IPS-NIHi11 (cell line): ENCODE data around the gene POC5.
A peak's percentile ranks its signal among the peaks of the same experiment; 100 is the strongest.
"Not testable (repeated sequence)": the region's sequence is repeated elsewhere in the genome, so short reads cannot be mapped to it uniquely, and the experiment has no call there.

ENCODE experiments used
- DNase-seq: peaks from one replicate; pipeline ENCODE4 v3.0.0; 2012; ENCODE audit warnings: mixed read lengths, low spot score

POC5 gene, protein sequence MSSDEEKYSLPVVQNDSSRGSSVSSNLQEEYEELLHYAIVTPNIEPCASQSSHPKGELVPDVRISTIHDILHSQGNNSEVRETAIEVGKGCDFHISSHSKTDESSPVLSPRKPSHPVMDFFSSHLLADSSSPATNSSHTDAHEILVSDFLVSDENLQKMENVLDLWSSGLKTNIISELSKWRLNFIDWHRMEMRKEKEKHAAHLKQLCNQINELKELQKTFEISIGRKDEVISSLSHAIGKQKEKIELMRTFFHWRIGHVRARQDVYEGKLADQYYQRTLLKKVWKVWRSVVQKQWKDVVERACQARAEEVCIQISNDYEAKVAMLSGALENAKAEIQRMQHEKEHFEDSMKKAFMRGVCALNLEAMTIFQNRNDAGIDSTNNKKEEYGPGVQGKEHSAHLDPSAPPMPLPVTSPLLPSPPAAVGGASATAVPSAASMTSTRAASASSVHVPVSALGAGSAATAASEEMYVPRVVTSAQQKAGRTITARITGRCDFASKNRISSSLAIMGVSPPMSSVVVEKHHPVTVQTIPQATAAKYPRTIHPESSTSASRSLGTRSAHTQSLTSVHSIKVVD

DNA sequence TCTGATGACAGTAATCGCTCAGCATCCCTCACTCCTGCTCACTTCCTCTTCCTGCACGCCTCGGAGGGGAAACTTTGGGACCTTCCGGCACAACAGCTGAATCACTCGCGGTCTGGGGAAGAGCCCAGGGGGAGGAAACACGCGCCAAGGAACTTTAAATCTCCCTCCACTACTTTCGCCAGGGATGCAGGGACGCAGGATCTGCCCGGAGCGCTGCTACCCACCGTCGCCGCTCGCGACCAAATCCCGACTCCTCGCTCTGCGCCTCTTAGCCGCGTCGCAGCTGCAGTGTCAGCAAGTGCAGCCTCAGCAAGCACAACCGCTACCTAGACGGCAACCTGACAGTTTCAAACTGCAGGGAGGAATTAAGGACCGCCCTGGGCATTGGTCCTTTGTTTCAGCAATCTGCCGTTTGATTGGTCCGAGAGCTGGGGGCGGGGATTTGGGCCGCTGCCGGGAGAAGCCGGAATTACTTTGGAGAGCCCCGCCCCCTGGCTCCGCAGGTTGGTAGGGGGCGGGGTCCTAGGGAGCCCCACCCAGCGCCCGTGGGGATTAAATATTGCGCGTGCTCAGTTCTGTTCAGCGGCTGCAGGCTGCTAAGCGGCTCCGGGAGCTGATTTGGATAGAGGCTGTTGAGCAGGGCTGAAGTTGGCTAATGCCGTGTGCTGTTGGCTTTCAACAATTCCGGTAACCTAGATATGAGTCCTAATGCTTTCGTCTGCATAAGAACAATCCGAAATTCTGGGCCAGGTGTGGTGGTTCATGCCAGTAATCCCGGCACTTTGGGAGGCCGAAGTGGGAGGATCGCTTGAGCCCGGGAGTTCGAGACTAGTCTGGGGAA lies at the start of gene POC5:
Gene POC5, minus strand, starts transcription at position 356 of the 841 bp plus-strand sequence. CDS start 4,500 bp downstream, outside the sequence.
- peak; percentile 97 for DNase-seq

DNA sequence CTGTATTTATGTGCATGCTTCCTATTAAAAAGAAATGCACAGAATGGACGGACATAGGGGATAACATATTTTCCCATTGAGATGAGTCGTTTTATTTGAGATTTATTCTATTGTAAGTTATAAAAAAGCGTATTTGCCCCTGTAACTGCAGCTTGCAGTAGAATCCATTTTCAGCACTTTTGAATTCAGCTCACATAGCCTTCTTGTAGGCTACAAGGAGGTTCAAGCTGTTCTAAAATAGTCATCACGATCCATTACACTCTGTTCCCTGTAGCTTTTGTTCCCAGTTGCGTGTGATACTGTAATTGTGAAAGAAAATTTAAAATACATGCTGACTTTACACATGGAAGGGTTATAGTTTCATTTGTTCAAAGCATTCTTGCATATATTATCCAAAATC lies 40.9 kb upstream of the POC5 start:
- DNase-seq, result no peak

DNA sequence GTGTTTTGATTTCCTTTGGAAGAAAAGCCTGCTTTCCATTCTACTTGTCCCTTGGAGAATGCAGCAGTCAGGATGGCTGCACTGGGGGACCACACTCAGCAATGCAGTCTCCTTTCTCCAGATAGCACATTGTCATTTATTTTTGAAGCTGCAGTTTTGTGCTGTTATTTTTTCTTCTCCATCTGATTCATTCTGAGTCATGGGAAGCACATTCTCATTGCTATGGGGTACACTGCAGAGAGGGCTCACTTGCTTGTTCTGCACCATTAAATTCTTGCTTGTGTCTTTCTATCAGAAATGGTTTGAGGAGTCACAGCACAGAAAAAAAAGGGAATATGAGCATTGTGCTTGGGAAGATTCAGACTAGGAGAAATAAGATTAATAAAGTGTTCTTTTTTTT lies 39.7 kb upstream of the POC5 start:
- no peak for DNase-seq

DNA sequence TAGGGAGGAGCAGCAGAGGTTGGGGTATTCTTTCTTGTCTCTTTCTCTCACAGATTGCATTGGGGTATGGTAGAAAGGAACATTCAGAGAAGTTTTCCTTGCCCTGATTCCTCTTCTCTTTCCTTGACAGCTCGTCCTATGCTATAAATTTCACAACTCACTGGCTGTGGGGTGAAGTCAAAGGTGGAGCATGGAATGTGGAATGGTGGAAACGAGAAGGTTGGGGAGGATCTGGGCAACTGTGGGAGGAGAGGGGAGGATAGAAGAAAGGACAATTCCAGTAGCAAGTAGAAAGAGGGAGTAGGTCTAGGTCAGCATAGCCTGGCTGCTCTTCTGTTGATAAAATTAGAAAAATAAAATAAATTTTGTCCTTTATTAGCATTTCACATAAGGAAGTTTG lies 39.0 kb upstream of the POC5 start:
- no peak for DNase-seq

DNA sequence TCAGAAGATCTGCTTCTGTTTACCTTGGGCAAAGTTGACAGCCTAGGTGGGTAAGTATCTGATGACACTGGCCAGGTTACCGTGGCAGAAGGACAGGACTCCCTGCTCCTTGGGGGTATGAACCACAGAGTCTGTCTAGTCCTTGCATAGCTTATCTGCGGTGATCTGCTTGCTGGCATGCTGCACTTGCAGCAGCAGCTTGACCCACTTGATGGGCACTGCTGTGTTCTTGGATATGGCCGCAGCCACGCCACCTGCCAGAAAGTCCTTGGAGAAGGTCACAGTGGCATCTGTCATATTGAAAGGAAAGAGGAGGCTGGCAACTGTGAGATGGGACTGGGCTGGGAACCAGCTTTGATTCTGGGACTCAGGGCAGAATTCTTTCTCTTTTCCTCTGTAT lies 35.9 kb upstream of the POC5 start:
- DNase-seq, result no peak

DNA sequence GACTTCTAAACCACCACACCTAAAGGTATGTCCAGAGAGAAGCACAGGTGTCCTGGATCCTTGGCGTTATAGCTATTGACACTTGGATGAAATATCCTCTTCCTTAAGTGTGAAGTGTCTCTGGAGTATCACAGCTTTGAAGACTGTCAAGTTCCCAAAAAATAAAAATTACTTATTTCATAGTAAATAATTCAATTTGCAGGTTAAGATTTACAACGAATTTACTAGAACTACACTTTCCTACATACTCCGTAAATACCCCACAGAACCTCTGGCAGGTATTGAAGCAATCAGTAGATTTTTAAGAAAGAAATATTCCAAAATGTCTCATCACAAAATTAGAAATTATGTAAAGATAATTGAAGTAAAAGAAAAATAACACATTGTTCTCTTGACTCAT lies 27.1 kb upstream of the POC5 start:
- DNase-seq, result no peak

DNA sequence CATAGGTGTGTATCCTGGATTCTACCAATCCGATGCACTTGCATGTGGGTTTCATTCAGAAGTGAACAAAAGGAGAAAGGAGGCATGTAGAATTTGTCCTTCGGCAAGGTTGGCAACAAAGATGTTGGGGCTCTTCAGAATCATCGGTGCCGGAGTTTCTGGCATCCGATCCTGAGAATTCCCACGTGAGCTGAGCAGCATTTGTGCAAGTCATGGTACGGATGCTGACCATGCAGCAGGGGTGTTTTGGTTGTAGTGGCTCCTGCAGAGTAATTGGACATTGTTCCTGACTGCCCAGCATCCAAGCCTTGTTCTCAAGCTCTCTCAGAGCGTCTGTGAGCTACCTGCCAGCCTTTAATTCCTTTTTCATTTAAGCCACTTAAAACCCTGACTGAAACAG lies 19.0 kb upstream of the POC5 start:
- DNase-seq, result no peak

DNA sequence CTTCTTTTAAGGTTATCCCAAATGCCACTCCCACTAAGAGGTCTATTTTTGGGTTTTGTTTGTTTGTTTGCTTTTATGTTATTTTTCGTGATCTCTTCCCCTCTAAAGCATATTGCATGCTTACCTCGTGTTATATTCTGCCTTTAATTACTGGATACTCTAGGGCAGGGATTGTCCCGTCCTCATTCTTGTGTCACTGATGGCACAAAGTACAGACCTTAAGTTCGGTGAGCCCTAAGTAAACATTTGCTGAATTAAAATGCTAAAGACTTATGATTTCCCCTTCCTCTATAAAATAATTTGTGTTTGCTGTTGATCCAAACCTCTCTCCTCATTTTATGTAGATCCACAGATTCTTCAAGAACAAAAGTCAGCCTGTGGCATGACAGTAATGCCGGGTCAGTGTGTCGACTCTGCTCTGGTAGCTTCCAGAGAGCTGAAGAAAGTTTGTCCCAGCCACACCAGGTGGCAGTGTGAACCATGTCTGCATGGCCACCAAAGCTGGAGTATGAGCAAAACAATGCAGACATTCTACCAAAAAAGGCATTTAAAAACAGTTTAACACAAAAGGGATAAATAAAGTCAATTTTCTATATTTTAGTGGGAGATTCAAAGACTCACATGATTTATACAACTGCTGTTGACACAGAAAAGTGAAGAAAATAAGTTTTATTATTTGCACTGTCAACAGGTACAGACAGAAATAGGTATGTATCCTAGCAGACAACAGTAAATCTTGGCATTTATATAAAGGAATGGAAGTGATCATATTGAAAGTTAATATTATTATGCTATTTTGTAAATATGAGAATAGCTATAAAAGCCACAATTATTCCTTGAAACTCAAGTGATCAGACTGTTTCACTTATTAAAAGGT lies 17.9 kb upstream of the POC5 start:
- peak; percentile 42 for DNase-seq

DNA sequence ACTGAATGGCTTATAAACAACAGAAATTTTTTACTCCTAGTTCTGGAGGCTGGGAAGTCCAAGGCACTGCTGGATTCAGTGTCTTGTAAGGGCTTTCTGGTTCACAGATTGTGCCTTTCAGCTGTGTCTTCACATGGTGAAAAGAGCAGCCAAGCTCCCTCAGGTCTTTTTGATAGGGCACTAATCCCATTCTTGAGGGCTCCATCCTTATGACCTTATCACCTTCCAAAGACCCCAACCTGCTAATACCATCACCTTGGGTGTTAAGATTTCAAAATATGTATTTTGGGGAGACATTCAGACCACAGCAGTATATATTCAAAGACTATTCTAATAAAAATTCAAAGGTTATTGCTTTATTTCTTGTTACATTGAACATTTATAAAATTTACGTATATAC lies 16.5 kb upstream of the POC5 start:
- no peak for DNase-seq

DNA sequence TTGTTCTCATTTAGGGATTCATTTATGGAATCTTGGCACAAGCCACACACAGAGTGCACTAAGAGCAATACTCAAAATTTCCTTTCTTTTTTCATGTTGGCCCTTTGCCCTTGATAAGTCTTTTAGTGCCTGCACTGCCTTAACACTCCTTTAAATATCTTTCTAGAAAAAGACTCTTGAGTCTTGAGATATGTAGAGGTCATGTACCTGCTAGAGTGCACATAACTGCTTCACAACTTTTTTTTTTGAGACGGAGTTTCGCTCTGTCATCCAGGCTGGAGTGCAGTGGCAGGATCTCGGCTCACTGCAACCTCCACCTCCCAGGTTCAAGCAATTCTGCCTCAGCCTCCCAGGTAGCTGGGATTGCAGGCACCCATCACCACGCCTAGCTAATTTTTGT lies 14.3 kb upstream of the POC5 start:
- DNase-seq, result not testable (repeated sequence)

DNA sequence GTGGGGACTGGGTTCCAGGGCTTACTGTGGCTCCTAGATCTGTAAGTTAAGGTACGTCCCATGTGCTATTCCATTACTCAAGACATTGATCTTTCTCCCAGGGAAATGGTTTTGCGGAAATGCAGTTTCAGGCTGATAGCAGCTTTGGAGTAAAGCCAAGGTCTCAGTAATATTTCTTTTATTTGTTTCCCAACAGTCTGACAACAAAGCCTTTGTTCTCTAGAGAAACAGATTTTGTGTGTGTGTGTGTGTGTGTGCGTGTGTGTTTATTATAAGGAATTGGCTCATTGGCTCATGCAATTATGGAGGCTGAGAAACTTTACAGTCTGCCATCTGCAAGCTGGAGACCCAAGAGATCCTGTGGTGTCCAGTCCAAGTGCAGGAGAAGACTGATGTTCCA lies 12.1 kb upstream of the POC5 start:
- DNase-seq, result no peak

DNA sequence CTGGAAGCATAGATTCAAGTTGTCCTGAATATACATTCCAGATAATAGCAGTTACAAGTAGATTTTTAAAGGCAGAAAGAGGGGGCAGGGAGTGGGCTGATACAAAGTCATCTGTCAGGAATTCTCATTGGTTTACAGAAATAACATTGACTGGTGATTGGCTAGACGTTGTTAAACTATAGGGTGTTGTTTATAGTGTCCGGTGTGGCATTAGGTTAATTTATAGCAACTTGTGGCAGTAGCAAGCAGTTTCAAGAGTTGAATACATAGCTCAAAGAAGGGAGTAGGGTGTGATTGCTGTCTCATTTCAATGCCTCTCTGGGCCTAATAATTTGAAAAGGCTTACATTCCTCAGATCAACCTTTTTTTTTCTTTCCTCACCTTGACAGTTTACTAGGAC lies 10.7 kb upstream of the POC5 start:
- no peak for DNase-seq

DNA sequence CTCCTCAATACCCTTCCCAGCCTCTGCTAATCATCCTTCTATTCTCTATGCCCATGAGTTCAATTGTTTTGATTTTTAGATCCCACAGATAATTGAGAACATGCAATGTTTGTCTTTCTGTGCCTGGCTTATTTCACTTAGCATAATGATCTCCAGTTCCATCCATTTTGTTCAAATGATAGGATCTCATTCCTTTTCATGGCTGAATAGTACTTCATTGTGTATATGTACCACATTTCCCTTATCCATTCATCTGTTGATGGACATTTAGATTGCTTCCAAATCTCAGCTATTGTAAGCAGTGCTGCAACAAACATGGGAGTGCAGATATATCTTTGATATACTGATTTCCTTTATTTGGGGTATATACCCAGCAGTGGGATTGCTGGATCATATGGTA lies 9.0 kb upstream of the POC5 start:
- DNase-seq, result not testable (repeated sequence)

DNA sequence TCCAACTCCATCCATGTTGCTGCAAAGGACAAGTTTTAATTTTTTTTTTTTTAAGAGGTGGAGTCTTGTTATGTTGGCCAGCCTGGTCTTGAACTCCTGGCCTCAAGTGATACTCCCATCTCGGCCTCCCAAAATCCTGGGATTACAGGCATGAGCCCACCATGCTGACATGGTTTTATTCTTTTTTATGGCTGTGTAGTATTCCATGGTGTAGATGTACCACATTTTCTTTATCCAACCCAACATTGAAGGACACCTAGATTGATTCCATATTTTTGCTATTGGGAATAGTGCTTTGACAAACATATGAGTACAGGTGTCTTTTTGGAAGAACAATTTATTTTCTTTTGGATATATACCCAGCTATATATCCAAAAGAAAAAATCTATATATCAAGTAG lies 6.1 kb upstream of the POC5 start:
- DNase-seq, result no peak

DNA sequence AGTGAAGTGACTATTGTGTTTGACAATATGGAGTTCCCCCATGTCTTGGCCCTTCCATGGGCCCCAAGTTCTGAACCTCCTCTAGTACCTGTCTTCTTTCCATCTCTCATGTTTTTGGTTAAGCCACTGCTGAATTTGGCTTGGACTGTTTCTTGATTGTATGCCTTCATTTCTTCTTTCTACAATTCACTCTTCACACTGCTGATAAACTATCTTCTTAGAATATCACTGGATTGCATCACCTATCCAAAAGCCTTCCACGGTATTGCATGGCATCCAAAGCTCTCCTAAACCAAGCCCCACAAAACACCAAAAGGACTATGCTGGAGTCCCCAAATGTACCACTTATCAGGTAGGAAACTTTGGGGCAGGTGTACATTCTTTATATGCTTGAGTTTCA lies 4.3 kb upstream of the POC5 start:
- DNase-seq, result no peak

DNA sequence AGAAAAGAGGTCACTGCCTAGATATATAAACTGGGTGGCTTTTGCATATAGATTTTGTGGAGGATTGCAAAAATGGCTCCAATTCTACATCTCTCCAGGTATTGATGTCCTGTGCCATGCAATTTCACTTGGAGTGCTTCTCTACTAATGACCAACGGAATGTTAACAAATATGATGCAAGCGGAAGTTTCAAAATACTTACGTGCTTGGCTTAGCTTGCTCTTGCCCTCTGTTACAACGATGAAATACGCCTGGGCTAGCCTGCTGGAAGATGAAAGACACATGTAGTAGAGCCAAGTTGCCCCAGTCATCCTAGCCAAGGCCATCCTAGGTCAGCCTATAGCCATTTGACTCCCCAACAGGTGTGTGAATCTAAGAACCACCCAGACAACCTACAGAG lies 3.6 kb upstream of the POC5 start:
- DNase-seq, result no peak

DNA sequence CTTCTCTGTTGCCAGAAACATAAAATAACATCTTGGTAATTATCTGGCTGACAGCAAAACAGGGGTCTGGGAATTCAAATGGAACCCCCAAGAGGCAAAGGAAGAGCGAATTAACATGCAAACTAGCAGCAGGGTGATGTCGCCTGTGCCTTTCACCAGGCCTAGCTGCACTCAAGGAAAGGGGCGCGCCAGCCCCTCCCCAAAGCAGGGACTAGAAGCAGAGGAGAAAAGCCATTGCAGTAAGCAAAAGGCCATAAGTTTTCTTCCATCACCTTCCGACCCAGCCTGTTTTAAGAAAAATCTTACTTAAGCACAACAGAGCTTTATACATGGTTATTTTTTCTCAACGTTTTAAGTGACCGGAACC lies 539 bp downstream of the POC5 start:
- DNase-seq, result peak; percentile 19

DNA sequence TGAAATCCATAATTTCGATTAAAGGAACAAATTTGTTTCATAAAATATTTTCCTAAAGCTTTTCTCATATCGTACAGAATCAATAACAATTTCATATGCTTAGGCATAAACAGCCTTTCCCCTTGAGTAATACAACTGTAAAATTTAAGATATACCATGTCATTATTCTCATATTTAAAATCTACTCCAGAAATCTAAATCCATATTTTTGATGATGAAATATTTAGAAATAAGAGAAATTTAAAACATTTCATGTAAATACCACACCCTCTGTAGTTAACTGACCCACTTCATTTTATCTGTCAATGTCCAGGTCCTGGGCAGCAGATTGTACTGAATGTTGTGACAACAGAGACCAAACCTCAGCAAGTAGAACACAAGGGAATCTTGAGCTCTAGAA lies 5.1 kb downstream of the POC5 start:
- DNase-seq, result no peak

DNA sequence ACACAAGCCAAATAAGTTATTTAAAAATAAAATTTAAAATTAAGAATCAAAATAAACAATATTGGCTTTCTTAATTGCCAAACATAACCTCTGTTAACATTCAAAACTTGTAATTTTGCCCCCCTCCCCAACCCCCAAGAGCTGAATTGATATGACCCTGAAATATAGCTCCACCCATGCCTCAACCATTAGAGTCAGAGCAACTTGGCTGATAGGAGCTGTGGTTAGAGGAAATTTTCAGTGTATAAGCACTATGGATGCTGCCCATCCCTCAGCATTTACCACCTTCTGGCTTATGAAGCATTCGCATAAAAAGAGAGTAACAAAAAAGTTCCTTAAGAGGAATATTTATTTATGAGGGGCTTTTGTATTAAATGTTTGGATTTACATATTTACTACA lies 6.1 kb downstream of the POC5 start:
- DNase-seq, result no peak

DNA sequence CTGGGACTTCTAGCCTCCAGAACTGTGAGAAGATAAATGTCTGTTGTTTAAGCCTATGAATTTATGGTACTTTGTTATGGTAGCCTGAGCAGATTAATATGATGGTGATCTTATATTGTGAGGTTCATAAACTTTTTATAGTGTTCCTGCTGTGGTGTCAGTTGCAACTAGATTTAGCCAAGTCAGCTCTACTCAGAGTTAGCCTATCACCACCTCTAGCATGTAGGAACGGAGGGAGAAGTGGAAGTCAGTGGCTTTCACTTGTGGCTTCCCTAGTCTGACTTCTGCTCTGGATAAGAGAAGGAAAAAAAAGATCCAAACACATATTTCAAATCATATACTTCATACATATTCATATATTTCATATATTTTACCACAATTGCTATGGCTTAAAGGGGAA lies 6.6 kb downstream of the POC5 start:
- DNase-seq, result no peak

DNA sequence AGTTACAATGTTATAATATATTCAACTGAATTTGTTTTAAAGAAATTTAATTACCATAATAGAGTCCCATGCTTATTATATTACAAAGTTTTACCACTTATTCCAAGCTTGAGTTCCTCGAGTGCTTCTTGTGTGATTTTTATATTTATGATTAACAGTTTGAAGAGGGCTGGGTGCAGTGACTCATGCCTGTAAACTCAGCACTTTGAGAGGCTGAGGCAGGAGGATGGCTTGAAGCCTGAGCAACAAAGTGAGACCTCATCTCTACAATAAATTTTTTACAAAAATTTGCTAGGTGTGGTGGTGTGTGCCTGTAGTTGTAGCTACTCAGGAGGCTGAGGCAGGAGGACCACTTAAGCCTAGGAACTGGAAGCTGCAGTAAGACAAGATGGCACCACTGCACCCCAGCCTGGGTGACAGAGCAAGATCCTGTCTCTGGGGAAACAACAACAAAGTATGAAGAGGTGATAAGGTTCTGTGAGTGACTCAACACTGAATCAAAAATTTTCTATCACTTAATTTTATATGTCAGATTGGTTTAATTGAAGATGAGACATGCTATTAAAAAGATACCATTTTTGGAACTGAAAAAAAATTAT lies 9.2 kb downstream of the POC5 start:
- DNase-seq, result no peak

DNA sequence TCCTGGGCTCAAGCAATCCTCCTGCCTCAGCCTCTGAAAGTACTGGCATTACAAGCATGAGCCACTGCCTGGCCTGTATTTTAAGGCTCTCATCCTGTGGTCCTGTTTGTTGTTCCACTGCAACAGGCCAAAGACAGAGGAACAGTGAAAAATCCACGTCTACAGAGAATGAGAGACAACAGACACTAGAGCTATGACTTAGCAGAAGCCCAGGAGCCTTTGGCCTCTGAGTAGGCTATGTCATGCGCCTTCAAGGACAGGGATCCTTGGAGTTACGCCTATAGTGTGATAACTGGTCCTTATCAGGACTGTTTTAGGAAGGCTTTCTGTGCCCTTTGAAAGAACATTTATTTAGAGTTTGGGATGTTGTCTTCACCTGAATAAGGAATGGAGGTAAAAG lies 10.5 kb downstream of the POC5 start:
- no peak for DNase-seq
